ENCODE results near the gene AARS2.

DNA sequence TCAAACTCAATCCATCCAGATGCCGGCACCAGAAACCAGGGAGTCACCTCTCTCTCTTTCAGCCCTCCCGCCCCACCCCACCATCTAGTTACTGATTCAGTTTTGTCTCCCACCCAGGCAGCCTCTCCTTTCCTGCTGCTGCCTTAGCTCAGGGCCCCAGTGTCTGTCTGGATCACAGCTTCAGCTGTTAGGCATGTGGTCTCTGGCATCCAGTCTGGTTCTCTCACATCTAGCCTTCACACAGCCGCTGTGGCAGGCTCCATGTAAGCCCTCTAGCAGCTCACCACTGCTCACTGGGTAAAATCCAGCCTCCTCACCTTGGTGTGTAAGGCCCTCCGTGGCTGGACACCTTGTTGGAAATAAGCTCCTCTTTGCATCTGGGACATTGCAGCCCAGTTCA, 21.3 kb downstream of the AARS2 start:
- TF ChIP-seq, protein P1, sequence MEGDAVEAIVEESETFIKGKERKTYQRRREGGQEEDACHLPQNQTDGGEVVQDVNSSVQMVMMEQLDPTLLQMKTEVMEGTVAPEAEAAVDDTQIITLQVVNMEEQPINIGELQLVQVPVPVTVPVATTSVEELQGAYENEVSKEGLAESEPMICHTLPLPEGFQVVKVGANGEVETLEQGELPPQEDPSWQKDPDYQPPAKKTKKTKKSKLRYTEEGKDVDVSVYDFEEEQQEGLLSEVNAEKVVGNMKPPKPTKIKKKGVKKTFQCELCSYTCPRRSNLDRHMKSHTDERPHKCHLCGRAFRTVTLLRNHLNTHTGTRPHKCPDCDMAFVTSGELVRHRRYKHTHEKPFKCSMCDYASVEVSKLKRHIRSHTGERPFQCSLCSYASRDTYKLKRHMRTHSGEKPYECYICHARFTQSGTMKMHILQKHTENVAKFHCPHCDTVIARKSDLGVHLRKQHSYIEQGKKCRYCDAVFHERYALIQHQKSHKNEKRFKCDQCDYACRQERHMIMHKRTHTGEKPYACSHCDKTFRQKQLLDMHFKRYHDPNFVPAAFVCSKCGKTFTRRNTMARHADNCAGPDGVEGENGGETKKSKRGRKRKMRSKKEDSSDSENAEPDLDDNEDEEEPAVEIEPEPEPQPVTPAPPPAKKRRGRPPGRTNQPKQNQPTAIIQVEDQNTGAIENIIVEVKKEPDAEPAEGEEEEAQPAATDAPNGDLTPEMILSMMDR (IDR thresholded peaks at IDR 0.05): no peak
- no peak for TF ChIP-seq POLR2AphosphoS5 (IDR thresholded peaks at IDR 0.05)
- no peak for TF ChIP-seq POLR2A (IDR thresholded peaks at IDR 0.05)
- no peak for TF ChIP-seq EP300 (IDR thresholded peaks at IDR 0.05)
